Activated naive CD8-positive, alpha-beta T cell (primary cell): ENCODE measurements around the gene SLC4A1AP.
A peak's percentile ranks its signal among the peaks of the same experiment; 100 is the strongest.

Source experiments
- H3K27ac Mint-ChIP-seq: one replicate; pipeline ENCODE4 v1.8.0; 2021; ENCODE audit warnings: mixed read lengths
- H3K27me3 Mint-ChIP-seq: one replicate; pipeline ENCODE4 v1.8.0; 2021; ENCODE audit warnings: mixed read lengths
- H3K36me3 Mint-ChIP-seq: one replicate; pipeline ENCODE4 v1.8.0; 2021; ENCODE audit warnings: mixed read lengths
- H3K4me1 Mint-ChIP-seq: one replicate; pipeline ENCODE4 v1.8.0; 2021; ENCODE audit warnings: low read depth, mixed read lengths
- H3K4me3 Mint-ChIP-seq: one replicate; pipeline ENCODE4 v1.8.0; 2021; ENCODE audit warnings: mild to moderate bottlenecking, mixed read lengths
- H3K9me3 Mint-ChIP-seq: one replicate; pipeline ENCODE4 v1.8.0; 2021; ENCODE audit warnings: low read depth, mixed read lengths

Gene SLC4A1AP

DNA sequence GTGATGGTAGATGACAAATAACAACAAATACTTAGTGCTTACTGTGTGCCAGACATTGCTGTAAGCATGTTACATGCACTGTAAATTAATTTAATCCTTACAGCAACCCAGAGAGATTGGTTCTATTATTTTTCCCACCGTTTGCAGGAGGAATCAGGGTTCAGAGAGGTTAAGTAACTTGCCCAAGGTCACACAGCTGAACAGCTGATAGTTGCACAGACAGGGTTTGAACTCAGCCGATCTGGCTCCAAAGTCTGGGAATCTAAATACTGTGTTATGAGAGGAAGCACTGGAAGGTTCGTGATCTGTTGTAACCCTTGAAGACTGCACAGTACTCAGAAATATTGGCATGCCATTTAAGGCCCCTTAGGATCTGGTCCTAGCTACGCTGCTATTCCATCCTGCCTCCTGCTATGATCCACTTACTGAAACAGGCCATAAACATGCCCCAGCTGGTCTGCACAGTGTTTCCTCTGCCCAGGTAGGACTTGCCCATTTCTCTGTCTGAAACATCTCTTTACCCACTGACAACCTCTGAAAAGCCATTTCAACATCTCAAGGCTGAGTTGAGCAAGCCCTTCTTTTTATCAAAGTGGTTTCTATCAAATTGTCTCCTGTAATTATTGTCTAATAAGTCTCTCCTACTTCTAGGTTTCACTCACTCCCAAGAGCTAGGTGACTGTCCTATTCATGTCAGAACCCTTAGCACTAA lies 67.4 kb downstream of the SLC4A1AP start:
- H3K27ac Mint-ChIP-seq, result no peak overlapping the region

DNA sequence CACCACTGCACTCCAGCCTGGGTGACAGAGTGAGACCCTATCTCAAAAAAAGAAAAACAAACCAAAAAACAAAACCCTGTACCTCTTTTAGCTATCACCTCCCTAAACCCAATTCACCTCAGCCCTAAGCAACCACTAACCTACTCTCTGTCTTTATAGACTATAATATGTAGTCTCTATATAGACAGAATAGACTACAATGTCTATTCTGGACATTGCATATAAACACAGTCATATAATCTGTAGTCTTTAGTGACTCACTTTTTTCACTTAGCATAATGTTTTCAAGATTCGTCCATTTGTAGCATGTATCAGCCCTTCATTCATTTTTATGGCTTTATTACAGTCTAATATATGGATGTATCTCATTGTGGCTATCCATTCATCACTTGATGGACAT lies 70.6 kb downstream of the SLC4A1AP start:
- Mint-ChIP-seq H3K4me1 (peaks cover 18% of the 10 kb centered on the region), H3K9me3 (peaks cover 3% of the 10 kb centered on the region), H3K4me3 (no peak overlapping the region), H3K27ac (no peak overlapping the region), H3K27me3 (no peaks in the 10 kb centered on the region), H3K36me3 (peaks cover 3% of the 10 kb centered on the region)

More for the DNA sequence above, 67.4 kb downstream of the SLC4A1AP start:
- H3K9me3 Mint-ChIP-seq, result no peaks in the 10 kb centered on the region
- no peaks in the 10 kb centered on the region for H3K36me3 Mint-ChIP-seq
- no peak overlapping the region for H3K4me3 Mint-ChIP-seq
- peaks cover 19% of the 10 kb centered on the region for H3K4me1 Mint-ChIP-seq
- H3K27me3 Mint-ChIP-seq, result no peaks in the 10 kb centered on the region

DNA sequence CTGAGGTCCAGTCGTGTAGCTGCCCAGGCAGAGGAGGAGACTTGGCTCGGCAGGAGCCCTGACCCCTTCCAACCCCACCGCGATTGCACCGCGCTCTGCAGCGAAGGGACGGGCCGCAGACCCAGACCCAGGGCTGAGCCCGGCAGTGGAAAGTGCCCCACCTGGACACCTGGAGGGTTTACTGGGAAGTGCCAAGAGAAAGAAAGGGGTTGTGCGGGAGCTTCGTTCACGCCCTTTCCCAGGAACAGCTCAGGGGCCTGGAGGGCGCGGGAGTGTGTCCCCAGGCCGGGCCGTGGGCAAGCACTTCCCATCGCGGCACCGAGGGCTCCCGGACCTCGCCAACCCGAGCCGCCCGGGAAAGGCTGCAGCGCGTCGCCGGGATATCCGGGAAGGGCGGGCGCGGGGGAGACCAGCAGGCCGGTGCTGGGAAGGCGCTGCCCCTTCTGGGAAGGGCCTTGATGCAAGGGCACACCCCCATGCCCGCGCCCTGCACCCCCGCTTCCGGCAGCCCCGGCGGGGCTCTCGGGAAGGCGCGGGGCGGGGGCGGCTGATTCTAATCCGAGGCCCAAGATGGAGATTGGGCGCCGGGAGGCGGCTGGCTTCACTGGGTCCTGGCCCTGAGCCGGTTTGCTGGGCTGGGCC lies 71.7 kb downstream of the SLC4A1AP start:
- H3K27me3 Mint-ChIP-seq, result no peaks in the 10 kb centered on the region
- peaks cover 3% of the 10 kb centered on the region for H3K36me3 Mint-ChIP-seq
- peaks cover 15% of the 10 kb centered on the region for H3K4me1 Mint-ChIP-seq
- H3K9me3 Mint-ChIP-seq, result peaks cover 3% of the 10 kb centered on the region
- peak overlapping the region; percentile 81 for H3K27ac Mint-ChIP-seq
- peak overlapping the region; percentile 82 for H3K4me3 Mint-ChIP-seq

DNA sequence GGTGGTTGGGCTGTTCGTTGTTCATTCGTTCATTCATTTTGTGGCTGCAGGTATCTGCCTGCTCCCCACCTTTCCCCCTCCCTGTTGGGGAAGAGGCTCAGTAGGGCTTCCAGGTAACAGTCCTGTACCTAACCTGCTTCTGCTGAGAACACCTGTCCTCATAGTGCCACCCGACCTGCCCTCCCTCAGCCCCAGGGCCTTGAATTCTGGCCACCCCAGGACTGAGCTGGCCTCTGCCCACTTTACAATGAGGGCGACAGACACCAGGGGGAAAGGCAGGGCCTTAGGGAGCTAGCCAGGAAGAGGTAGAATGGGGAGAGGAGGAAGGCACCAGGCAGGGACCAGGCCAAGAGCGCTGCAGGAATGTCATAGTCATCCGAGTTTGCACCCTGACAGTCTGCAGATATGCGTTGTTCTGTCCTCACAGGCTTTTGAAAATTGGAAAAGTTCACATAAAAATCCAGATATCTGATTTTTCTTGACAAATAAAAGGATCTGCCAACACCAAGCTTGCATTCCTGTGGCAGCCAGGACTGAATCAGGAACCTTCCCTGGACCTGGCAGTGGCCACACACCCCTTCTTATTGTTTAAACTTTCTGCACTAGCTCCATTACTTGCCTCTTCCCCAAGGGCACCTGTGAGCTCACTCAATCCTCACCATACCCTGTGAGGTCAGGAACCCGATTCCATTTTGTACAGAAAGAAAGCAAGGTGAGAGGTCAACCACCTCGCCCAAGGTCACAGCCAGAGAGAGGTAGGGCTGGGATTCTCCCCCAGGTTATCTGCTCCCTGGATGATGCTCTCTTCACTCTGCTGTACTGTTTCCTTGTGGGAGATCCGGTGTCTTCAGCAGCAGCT lies 72.6 kb downstream of the SLC4A1AP start:
- peaks cover 15% of the 10 kb centered on the region for H3K4me1 Mint-ChIP-seq
- H3K27me3 Mint-ChIP-seq, result no peaks in the 10 kb centered on the region
- peaks cover 3% of the 10 kb centered on the region for H3K9me3 Mint-ChIP-seq
- H3K4me3 Mint-ChIP-seq, result peak overlapping the region; percentile 63
- peak overlapping the region; percentile 46 for H3K27ac Mint-ChIP-seq
- peaks cover 3% of the 10 kb centered on the region for H3K36me3 Mint-ChIP-seq

DNA sequence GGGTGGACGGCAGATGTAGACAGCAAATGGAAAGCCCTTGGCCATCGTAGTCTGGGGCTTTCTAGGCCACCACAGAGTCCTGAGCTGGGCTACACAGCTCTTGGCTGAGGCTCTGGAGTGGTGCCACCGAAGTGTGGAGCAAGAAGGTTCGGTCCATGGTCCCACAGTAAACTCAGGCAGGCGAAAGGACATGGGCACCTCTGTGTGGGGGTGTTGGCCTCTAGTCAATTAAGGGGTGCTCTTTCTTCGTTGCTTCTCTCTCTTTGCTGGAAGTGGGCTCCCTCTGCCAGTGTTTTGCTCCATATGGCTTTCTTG lies 73.2 kb downstream of the SLC4A1AP start:
- peaks cover 3% of the 10 kb centered on the region for H3K9me3 Mint-ChIP-seq
- peaks cover 3% of the 10 kb centered on the region for H3K36me3 Mint-ChIP-seq
- no peaks in the 10 kb centered on the region for H3K27me3 Mint-ChIP-seq
- H3K4me3 Mint-ChIP-seq, result peak overlapping the region; percentile 17
- H3K27ac Mint-ChIP-seq, result no peak overlapping the region
- peaks cover 15% of the 10 kb centered on the region for H3K4me1 Mint-ChIP-seq

DNA sequence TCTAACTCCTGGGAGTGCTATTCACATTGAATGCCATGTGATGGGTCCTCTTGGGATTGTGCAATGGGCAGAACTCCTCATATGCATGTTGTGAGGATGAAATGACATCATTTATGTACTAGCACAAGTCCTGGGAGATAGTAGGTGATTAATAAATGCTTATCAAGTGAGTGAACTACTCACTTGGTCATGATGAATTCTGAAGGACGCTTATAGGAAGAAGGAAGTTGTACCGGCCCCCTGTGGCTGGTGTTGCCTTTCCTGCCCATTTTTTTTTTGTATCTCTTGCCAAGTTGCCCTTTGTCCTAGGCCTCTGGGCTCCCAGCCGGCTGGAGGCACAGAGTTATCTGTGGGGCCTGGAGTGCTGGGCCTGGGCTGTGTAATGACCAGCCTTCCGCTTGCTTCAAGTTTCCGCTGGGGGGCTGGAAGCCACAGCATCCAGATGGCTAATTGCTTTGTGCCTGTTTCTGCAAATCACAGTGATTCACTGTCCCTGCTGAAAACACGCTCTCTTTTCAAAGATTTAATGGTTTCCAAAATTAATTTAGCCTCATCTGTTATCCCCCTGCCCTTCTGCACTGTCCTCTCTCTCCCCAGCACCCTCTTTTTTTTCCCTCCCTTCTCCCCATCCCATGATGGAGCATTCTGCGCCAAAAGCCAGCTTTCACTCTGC lies 74.1 kb downstream of the SLC4A1AP start:
- H3K4me3 Mint-ChIP-seq, result no peak overlapping the region
- peaks cover 3% of the 10 kb centered on the region for H3K36me3 Mint-ChIP-seq
- peaks cover 3% of the 10 kb centered on the region for H3K9me3 Mint-ChIP-seq
- no peak overlapping the region for H3K27ac Mint-ChIP-seq
- no peaks in the 10 kb centered on the region for H3K27me3 Mint-ChIP-seq
- H3K4me1 Mint-ChIP-seq, result peaks cover 15% of the 10 kb centered on the region

DNA sequence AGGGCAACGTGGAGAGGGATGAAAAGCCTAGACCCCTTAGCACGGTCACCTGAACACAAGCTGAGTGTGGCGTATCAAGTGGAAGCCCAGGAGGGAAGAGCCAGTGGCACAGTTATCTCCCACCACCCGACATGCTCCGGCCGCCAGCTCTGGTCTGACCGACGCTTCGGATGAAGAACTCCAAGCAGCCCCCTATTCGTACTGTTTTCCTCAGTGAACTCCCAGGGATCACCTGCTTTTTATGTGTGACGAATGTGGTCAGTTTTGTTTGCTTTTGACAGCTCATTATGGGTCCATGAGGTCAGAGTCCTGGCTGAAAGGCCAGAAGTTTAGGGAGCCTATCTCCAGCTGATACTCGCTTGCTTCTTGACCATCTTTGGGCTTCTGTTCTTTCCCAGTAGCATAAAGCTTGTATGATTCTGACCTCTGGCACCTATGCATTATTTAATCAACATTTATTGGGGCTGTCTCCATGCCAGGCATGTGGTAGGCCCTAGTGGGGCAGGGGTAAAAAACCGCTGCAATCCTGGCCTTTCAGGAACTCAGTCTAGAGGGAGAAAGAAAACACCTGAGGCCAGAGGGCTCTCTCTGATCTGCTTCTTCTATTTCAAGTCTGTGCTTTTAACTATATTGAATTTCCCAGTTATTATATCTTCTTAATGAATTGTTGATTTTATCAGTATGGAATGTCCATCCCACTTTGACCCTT lies 74.8 kb downstream of the SLC4A1AP start:
- H3K9me3 Mint-ChIP-seq, result peaks cover 3% of the 10 kb centered on the region
- H3K27ac Mint-ChIP-seq, result no peak overlapping the region
- H3K36me3 Mint-ChIP-seq, result peaks cover 3% of the 10 kb centered on the region
- H3K27me3 Mint-ChIP-seq, result no peaks in the 10 kb centered on the region
- peaks cover 15% of the 10 kb centered on the region for H3K4me1 Mint-ChIP-seq
- no peak overlapping the region for H3K4me3 Mint-ChIP-seq

DNA sequence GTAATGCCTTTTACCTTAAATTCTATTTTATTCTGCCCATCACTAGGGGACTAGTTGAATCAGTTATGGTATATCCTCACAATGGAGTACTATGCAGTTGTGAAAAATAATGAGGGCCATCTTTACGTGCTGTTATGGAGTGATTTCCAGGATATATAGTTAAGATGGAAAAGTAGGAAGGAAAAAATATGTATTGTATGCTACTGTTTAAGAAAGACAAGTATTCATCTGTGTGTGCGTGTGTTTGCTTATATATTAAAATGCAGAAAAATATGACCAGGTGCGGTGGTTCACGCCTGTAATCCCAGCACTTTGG lies 75.3 kb downstream of the SLC4A1AP start:
- no peaks in the 10 kb centered on the region for H3K27me3 Mint-ChIP-seq

DNA sequence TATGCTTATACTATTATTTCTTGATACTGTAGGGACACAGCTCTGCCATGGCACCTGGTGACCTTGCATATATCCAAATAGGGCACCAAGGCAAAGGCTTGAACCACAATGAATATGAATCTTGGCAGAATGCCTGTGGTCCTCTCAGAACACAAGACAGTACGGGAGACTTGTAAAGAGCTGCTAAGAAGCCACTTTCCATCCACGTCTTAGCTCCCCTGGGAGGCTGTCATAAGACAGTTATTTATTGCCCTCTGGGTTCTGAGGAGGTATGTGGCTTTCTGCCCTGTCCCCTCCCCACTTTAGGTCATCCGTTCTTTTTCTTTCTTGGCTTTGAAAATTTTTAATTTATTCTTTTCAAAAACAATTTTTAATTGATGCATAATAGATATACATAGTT lies 78.0 kb downstream of the SLC4A1AP start:
- H3K36me3 Mint-ChIP-seq, result peaks cover 3% of the 10 kb centered on the region
- peaks cover 2% of the 10 kb centered on the region for H3K4me1 Mint-ChIP-seq
- H3K27me3 Mint-ChIP-seq, result peaks cover 1% of the 10 kb centered on the region
- no peak overlapping the region for H3K27ac Mint-ChIP-seq
- H3K9me3 Mint-ChIP-seq, result peaks cover 3% of the 10 kb centered on the region
- no peak overlapping the region for H3K4me3 Mint-ChIP-seq

More for the DNA sequence above, 75.3 kb downstream of the SLC4A1AP start:
- Mint-ChIP-seq H3K9me3 (peaks cover 3% of the 10 kb centered on the region), H3K36me3 (peaks cover 3% of the 10 kb centered on the region), H3K27ac (no peak overlapping the region), H3K4me3 (no peak overlapping the region), H3K4me1 (peaks cover 15% of the 10 kb centered on the region)

DNA sequence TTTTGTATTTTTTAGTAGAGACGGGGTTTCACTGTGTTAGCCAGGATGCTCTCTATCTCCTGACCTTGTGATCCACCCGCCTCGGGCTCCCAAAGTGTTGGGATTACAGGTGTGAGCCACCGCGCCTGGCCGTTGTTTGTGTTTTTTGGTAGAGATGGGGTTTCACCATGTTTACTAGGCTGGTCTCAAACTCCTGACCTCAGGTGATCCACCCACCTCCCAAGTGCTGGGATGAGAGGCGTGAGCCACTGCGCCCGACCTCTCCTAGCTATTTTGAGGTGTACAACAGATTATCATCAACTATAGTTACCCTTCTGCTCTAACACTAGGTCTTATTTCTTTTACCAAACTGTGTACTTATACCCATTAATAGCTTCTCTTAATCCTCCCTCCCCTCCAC lies 78.9 kb downstream of the SLC4A1AP start:
- H3K36me3 Mint-ChIP-seq, result peaks cover 3% of the 10 kb centered on the region
- H3K4me3 Mint-ChIP-seq, result no peak overlapping the region
- no peaks in the 10 kb centered on the region for H3K4me1 Mint-ChIP-seq
- peaks cover 1% of the 10 kb centered on the region for H3K27me3 Mint-ChIP-seq
- no peak overlapping the region for H3K27ac Mint-ChIP-seq
- peaks cover 3% of the 10 kb centered on the region for H3K9me3 Mint-ChIP-seq
